Right renal pelvis (tissue), 4 donors: ENCODE data around the gene SLC38A3. TPM values are rescaled to one million over a fixed set of nuclear protein-coding genes. Genes with fewer than 3 reads are reported as not detected.

Experiments used
- DNase-seq, 4 donors: peaks; one replicate each; pipeline ENCODE4 v3.0.0-alpha.2; 2013; ENCODE audit warnings: low read depth in 4 of 4, low spot score in 3 of 4, missing footprints in 1 of 4
- polyA plus RNA-seq, 4 donors: library from polyadenylated mRNA; unstranded; fragments of 120-200 nt; gene quantifications; one replicate each; pipeline ENCODE4 v1.2.1, GENCODE V29; 2013; ENCODE audit not compliant: insufficient read length in 4 of 4

The SLC38A3 gene
- polyA plus RNA-seq, result 1 to 10 TPM; 5.0 to 9.6 (median 6.6) TPM

GRCh38 chr3:50204804-50205412, at the start of gene SLC38A3:
Gene SLC38A3, plus strand, starts transcription at chr3:50205271. Its CDS starts 8,929 bp downstream, at chr3:50214200.
- DNase-seq, result no peak

- no peak for DNase-seq
These were observed 49.6 kb upstream of the SLC38A3 start for GRCh38 chr3:50155491-50155878.

- DNase-seq, result no peak
These were observed 49.2 kb upstream of the SLC38A3 start for GRCh38 chr3:50155891-50156290.

- DNase-seq, result no peak
These were observed 48.2 kb upstream of the SLC38A3 start for GRCh38 chr3:50156549-50157493.

GRCh38 chr3:50157827-50158529, 47.1 kb upstream of the SLC38A3 start:
- DNase-seq, result no peak

GRCh38 chr3:50158530-50159146, 46.4 kb upstream of the SLC38A3 start:
- DNase-seq, result no peak

DNA sequence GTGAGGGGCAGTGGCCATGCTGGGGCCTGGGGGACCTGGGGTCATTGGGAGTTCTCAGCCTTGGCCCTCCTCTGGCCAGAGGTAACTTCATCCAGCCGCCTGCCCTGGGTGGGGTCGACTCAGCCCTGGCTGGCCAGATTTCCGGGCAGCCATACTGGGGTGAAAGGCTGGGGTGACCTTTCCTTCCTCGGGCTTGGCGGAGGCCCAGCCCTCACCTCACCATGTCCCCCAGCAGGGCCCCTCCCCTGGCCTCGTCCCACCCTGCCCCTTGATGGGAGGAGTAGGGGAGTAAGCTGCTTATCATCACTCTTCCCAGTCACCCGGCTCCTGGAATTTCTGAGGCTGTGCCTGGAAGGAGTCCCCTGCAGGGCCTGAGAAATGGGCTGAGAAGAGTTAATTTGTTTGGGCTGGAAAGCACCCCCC, 44.5 kb upstream of the SLC38A3 start:
- DNase-seq, result no peak

DNA sequence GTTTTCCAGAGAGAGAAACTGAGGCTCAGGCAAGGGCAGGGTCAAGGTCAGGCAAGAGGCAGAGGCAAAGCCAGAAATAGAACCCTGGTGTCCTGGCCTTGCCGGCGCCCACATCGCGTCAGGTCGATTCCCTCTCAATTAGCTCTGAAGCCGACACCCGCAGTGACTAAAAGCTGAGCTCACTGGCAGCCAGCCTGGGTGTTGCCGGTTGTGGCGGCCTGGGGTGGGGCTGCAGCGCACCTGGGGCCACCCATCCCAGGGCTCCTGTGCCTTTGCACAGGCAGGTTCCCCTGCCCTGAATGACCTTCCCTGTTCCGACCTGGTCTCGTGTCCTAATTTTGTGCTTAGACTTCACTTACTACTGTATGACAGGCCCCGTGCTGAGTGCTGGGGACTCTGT, 43.8 kb upstream of the SLC38A3 start:
- no peak for DNase-seq

DNA sequence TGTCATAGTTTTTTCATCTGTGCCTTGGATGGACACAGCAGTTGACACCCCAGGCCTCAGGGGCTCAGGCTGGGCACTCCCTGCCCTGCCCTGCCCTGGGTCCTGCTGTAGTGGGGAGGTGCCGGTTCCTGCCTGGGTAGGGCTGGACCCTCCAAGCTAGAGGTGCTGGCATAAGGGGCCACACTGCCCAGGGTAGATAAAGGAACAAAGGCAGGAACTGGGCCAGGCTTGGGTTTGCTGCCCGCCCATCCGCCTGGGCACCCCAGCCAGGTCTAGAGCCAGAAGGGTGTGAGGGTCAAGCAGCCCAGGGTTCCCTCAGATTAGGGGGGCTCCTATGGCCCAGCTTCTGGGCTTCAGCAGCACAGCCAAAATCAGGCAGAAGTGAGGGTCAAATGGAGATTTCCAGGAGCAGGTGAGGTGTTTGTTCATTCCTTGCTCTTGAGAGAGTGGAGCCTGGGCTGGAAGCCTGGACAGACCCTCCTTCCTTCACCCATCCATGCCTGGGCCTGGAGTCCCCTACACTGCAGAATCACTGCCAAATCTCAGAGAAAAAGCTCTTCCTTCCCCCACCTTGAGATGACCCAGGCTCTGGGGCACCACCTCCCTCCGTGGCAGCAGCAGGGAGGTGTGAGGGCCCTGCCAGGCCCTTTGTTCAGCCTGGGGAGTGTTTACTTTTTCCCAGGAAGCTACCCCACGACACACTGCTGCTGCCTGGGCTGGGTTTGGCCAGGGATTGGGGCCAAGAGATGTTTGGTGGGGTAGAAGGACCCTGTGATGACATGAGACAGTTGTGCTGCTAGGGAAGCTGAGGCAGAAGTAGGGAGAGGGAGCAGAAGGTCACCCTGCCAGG, 42.8 kb upstream of the SLC38A3 start:
- no peak for DNase-seq

DNA sequence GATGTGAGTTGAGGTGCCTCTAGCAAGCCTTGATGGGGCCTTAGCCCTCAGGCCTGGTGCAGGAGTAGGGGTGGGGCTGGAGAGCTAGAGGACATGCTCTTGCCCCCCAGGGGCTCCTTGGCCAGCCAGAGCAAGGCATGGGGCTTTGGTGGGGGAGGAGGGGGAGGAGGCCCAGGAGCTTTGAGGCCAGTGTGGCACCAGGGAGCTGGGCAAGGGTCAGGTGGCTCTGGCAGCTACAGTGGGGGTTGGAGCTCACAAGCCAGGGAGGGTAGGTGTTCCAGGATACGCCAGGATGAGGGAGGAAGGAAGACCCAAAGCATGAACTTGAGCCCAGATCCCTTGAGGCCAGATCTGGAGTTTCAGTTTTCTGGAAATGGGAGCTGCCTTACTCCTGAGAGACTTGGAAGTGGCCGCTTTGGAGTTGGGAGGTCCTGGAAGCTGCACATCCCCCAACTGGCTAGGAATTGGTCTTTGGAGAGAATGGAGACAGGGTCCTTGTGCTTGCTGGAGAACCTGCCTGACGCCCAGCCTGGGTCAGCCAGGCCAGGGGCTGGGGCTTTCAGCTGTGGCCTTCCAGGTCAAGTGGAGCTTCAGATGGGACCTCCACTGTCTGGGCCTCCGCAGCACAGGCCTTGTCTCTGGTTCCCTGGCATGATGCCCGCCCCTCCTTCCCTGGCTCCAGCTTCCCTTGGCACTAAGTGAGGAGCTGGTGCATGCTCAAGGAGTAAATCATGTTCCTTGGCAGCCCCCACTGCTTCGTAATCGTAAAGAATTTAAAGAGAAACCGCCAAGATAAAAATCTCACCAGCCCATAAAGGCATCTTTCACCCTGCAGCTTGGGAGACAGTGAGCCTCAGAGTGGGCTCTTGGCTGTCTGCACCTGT, 41.3 kb upstream of the SLC38A3 start:
- no peak for DNase-seq

DNA sequence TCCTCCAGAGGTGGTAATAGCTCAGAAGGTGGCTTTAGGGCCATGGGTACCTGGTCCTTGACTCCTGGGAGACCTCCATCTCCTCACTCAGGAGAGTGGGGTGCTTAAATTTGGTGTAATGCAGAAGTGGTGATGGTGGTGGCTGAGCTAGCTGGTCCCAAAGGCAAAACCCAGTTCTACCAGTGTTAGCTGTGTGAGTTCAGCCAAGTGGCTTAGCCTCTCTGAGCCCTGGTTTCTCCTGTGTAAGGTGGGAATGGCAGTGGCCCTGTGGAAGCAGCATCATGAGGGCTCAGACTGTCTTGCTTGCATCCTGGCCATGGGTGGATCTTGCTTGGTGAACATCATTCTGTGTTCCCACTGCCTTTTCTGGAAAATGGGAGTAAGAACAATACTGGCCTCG, 40.6 kb upstream of the SLC38A3 start:
- no peak for DNase-seq

- DNase-seq, result no peak
These were observed 39.8 kb upstream of the SLC38A3 start for GRCh38 chr3:50164984-50165909.

DNA sequence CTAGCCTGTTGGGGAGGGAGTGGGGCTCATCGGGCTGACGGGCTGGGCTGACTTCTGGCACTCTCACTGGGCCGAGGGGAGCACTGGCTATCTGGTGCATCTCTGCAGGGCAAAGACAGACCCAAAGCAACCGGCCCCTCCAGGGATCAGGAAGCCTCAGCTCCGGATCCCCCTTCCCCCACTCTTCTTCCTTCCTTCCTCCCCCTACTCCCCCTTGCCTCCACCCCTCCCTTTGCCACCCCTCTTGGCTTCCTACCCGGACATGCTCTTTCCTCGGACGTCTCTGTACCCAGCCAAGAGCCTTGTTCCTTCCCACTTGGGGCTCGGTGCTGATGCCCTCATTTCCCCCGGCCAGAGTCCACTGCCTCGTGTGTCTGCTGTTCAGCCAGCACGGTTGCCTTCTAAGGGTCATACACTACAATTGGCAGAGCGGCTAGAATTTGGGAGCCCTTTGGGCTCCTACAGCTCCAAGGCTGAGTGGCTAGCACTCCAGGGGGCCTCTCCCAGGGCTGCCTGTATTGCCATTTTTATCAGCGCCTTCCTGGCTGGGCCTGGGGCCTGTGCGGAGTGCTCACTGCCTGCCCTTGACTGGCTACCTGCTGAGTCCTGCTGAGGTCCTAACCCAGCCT, 39.0 kb upstream of the SLC38A3 start:
- no peak for DNase-seq

GRCh38 chr3:50166620-50167019, 38.5 kb upstream of the SLC38A3 start:
- DNase-seq, result peak in 1 of 4 donors; percentile 68

- no peak for DNase-seq
These were observed 37.8 kb upstream of the SLC38A3 start for GRCh38 chr3:50167069-50167840.

DNA sequence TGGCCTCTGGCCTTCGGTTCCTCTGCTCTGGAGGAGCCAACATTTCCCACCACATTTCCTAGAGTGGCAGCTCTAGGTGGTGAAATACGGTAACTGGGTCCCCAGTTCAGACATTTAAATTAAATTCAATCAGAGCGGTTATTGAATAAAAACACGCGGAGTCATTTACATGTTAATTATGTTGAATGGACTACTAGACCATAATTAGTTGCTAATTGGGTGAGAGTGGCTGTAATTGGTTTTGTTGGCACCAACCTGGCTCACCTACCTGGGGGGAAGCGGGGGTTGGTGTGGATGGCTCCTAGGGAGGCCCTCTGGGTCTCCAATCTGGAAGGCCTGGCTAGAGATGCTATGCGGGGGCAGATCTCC, 37.2 kb upstream of the SLC38A3 start:
- DNase-seq, result no peak

DNA sequence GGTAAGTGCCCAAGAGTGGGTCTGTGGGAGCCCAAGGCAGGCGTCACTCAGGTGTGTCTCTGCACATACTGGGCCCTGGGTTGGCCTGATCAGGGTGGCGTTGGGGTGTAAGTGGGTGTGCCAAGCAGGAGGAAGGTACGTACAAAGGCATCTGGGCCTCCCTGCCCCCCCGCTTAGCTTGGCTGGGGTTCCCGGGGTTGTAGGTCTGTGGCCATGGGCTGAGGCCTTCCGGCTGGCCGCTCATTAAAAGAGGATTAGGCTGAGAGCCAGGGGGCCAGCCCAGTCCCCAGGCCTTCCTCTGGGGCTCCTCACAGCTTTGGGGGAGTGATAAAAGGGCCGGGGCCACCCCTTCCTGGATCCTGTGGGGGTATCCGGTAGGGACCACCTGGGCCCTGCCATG, 36.7 kb upstream of the SLC38A3 start:
- no peak for DNase-seq
